H9 (cell line): ENCODE data around the gene COX17. TPM values are rescaled to one million over a fixed set of nuclear protein-coding genes. Genes with fewer than 3 reads are reported as not detected.

ENCODE experiments used
- DNase-seq: peaks from one replicate; pipeline ENCODE4 v3.0.0-alpha.2; 2017
- H2AFZ ChIP-seq: one replicate; pipeline ENCODE4 v1.6.1; 2013; ENCODE audit warnings: mild to moderate bottlenecking, low read length, control low read depth, moderate library complexity
- H2AK5ac ChIP-seq: 2 replicates; pipeline ENCODE4 v1.6.1; 2013; ENCODE audit warnings: low read length, control low read depth, mixed read lengths; ENCODE audit not compliant: insufficient read length
- H2BK120ac ChIP-seq: one replicate; pipeline ENCODE4 v1.6.1; 2013; ENCODE audit warnings: low read depth, mild to moderate bottlenecking, low read length, control low read depth, inconsistent platforms; ENCODE audit not compliant: poor library complexity, severe bottlenecking
- H2BK12ac ChIP-seq: 2 replicates; pipeline ENCODE4 v1.6.1; 2013; ENCODE audit warnings: low read length, control low read depth, mixed read lengths, low read depth; ENCODE audit not compliant: insufficient read length
- H2BK15ac ChIP-seq: 2 replicates; pipeline ENCODE4 v1.6.1; 2013; ENCODE audit warnings: low read depth, low read length, control low read depth
- H2BK20ac ChIP-seq: one replicate; pipeline ENCODE4 v1.6.1; 2013; ENCODE audit warnings: low read depth, mild to moderate bottlenecking, low read length, control low read depth, inconsistent platforms; ENCODE audit not compliant: poor library complexity, severe bottlenecking
- H2BK5ac ChIP-seq: 2 replicates; pipeline ENCODE4 v1.6.1; 2013; ENCODE audit warnings: low read length, control low read depth, mixed read lengths; ENCODE audit not compliant: insufficient read length
- H3K14ac ChIP-seq: 2 replicates; pipeline ENCODE4 v1.6.1; 2013; ENCODE audit warnings: low read length, control low read depth; ENCODE audit not compliant: insufficient read depth
- H3K18ac ChIP-seq: 2 replicates; pipeline ENCODE4 v1.6.1; 2013; ENCODE audit warnings: low read depth, mild to moderate bottlenecking, mixed read lengths, low read length, control low read depth; ENCODE audit not compliant: insufficient read length
- H3K23ac ChIP-seq: 2 replicates; pipeline ENCODE4 v1.6.1; 2013; ENCODE audit warnings: low read length, control low read depth, mixed read lengths, low read depth; ENCODE audit not compliant: insufficient read length
- H3K23me2 ChIP-seq: 2 replicates; pipeline ENCODE4 v1.6.1; 2013; ENCODE audit warnings: low read depth, mild to moderate bottlenecking, mixed read lengths, low read length, control low read depth; ENCODE audit not compliant: insufficient read length, poor library complexity, severe bottlenecking
- H3K27ac ChIP-seq: 2 replicates; pipeline ENCODE4 v1.5.1; 2013; ENCODE audit warnings: low read length, control low read depth, mixed read lengths, low read depth; ENCODE audit not compliant: insufficient read length
- H3K27me3 ChIP-seq: 2 replicates; pipeline ENCODE4 v1.6.1; 2013; ENCODE audit warnings: low read length, control low read depth, inconsistent platforms; ENCODE audit not compliant: insufficient read depth
- H3K4ac ChIP-seq: 2 replicates; pipeline ENCODE4 v1.6.1; 2013; ENCODE audit warnings: low read depth, mild to moderate bottlenecking, control low read depth, inconsistent platforms, low read length, moderate library complexity
- H3K4me1 ChIP-seq: 2 replicates; pipeline ENCODE4 v1.6.1; 2013; ENCODE audit warnings: low read length, control low read depth, inconsistent platforms; ENCODE audit not compliant: insufficient read depth
- H3K4me2 ChIP-seq: 2 replicates; pipeline ENCODE4 v1.6.1; 2013; ENCODE audit warnings: low read length, control low read depth, mixed read lengths; ENCODE audit not compliant: insufficient read length, insufficient read depth
- H3K56ac ChIP-seq: 2 replicates; pipeline ENCODE4 v1.6.1; 2013; ENCODE audit warnings: low read depth, mild to moderate bottlenecking, mixed read lengths, low read length, control low read depth; ENCODE audit not compliant: insufficient read length
- H3K79me1 ChIP-seq: 2 replicates; pipeline ENCODE4 v1.6.1; 2013; ENCODE audit warnings: low read depth, mild to moderate bottlenecking, moderate library complexity, low read length, control low read depth, inconsistent platforms; ENCODE audit not compliant: insufficient read depth, poor library complexity, severe bottlenecking
- H3K79me2 ChIP-seq: 2 replicates; pipeline ENCODE4 v1.6.1; 2013; ENCODE audit warnings: low read length, control low read depth, inconsistent platforms; ENCODE audit not compliant: insufficient read depth
- H3K9ac ChIP-seq: 2 replicates; pipeline ENCODE4 v1.6.1; 2013; ENCODE audit warnings: low read length, control low read depth, mixed read lengths; ENCODE audit not compliant: insufficient read length; ENCODE audit errors: extremely low read depth
- H3K9me3 ChIP-seq: one replicate; pipeline ENCODE4 v1.6.1; 2013; ENCODE audit warnings: low read depth, low read length, inconsistent platforms; ENCODE audit not compliant: control insufficient read depth
- H3T11ph ChIP-seq: one replicate; pipeline ENCODE4 v1.6.1; 2013; ENCODE audit warnings: mild to moderate bottlenecking, low read length, control low read depth, inconsistent platforms
- H4K20me1 ChIP-seq: one replicate; pipeline ENCODE4 v1.6.1; 2013; ENCODE audit not compliant: control insufficient read depth, insufficient read length, insufficient read depth
- H4K5ac ChIP-seq: 2 replicates; pipeline ENCODE4 v1.6.1; 2013; ENCODE audit warnings: low read depth, mild to moderate bottlenecking, mixed read lengths, low read length, control low read depth; ENCODE audit not compliant: insufficient read length
- H4K8ac ChIP-seq: replicated peaks from 2 replicates; pipeline ENCODE4 v1.6.1; 2013; ENCODE audit warnings: low read length, control low read depth, mixed read lengths, low read depth; ENCODE audit not compliant: insufficient read length
- H4K91ac ChIP-seq: 2 replicates; pipeline ENCODE4 v1.6.1; 2013; ENCODE audit warnings: low read depth, mild to moderate bottlenecking, moderate library complexity, mixed read lengths, low read length, control low read depth; ENCODE audit not compliant: insufficient read length
- H3K27ac Mint-ChIP-seq, 3 experiments: 2 replicates in 2 of 3; 3 replicates in 1 of 3; pipeline ENCODE4 v1.8.0; 2020 to 2021; ENCODE audit warnings: mixed read lengths in 3 of 3, mild to moderate bottlenecking in 1 of 3, moderate library complexity in 1 of 3
- H3K27me3 Mint-ChIP-seq: 2 replicates; pipeline ENCODE4 v1.8.0; 2021; ENCODE audit warnings: low read depth, mild to moderate bottlenecking, moderate library complexity, mixed read lengths
- H3K36me3 Mint-ChIP-seq, 3 experiments: 2 replicates in 2 of 3; 3 replicates in 1 of 3; pipeline ENCODE4 v1.8.0; 2020 to 2021; ENCODE audit warnings: low read depth in 3 of 3, mixed read lengths in 3 of 3; ENCODE audit not compliant: insufficient read depth in 1 of 3
- H3K4me1 Mint-ChIP-seq, 2 experiments: 2 replicates each; pipeline ENCODE4 v1.8.0; 2020; ENCODE audit warnings: mixed read lengths in 2 of 2
- H3K4me3 Mint-ChIP-seq, 2 experiments: 2 replicates in 1 of 2; 3 replicates in 1 of 2; pipeline ENCODE4 v1.8.0; 2020 to 2021; ENCODE audit warnings: mild to moderate bottlenecking in 2 of 2, mixed read lengths in 2 of 2, moderate library complexity in 1 of 2
- H3K9me3 Mint-ChIP-seq, 2 experiments: 2 replicates in 1 of 2; 3 replicates in 1 of 2; pipeline ENCODE4 v1.8.0; 2020; ENCODE audit warnings: mild to moderate bottlenecking in 2 of 2, mixed read lengths in 2 of 2, moderate library complexity in 1 of 2
- CTCF ChIP-seq: fragments of 200-600 bp; sonication (generic); conservative IDR thresholded peaks from 3 replicates; pipeline ENCODE4 v1.8.0; 2021; ENCODE audit warnings: antibody characterized with exemption, mild to moderate bottlenecking
- WGBS: extraction: QIAGEN DNeasy Blood & Tissue Kit; methylation state at CpG from one replicate; pipeline ENCODE4 v1.1.7; 2013; ENCODE audit warnings: missing lambda C conversion rate, low lambda C conversion rate, mixed read lengths; ENCODE audit not compliant: insufficient read length; ENCODE audit errors: extremely low coverage; 5-methylcytosine and 5-hydroxymethylcytosine counted together
- total RNA-seq: library from RNA; stranded (reverse); gene quantifications from 2 replicates; pipeline ENCODE4 v1.2.1, GENCODE V29; 2021

The COX17 gene
- total RNA-seq, 1 experiment from 2014 or later: 47.0 TPM

DNA sequence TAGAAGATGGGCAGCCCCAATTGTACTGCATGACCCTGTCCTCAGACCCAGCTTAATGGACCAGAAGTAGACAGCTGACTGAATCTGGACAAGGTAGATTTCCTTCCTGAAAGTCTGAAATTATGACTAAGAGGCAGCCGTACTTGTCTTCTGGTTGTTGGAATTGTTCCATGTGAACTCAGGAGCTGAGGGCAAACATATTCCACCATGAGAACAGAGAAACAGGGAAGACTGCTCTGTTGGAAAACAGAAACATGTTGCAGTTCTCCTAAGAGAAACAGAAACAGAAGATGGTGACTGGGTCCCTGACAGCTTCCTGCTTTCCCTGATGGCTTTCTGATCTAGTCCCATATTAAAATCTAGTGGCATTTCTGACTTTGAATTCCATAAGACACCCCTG is 41.0 kb downstream of the COX17 start:
- no peak overlapping the region for H2AK5ac ChIP-seq
- Mint-ChIP-seq H3K4me3 (no peak overlapping the region), H3K27me3 (no peaks in the 10 kb centered on the region; the same call in 1 of the 2 replicates), H3K36me3 (no peaks in the 10 kb centered on the region; a peak in 1 of 7 replicates), H3K27ac (no peak overlapping the region), H3K9me3 (no peaks in the 10 kb centered on the region), H3K4me1 (peaks cover 2 to 7% of the 10 kb centered on the region in 2 experiments; a peak in 1 of 4 replicates)
- no peak overlapping the region for H2BK12ac ChIP-seq
- no peak overlapping the region for H2BK20ac ChIP-seq
- H3K4me2 ChIP-seq: no peak overlapping the region
- no CpG with 5 or more reads among the region's 1 CpG for WGBS
- no peaks in the 10 kb centered on the region for H3K4me1 ChIP-seq
- H2BK15ac ChIP-seq: no peak overlapping the region
- no peak overlapping the region for H4K8ac ChIP-seq
- no peak for TF ChIP-seq CTCF
- no peak overlapping the region for H2BK120ac ChIP-seq
- no peak overlapping the region for H2AFZ ChIP-seq
- no peak overlapping the region for H3K14ac ChIP-seq
- H4K5ac ChIP-seq: no peak overlapping the region
- no peak overlapping the region for H3K23ac ChIP-seq
- H3K9me3 ChIP-seq: no peaks in the 10 kb centered on the region
- no peak overlapping the region for H3K27ac ChIP-seq
- no peaks in the 10 kb centered on the region for H3K79me1 ChIP-seq
- no peaks in the 10 kb centered on the region for H3K79me2 ChIP-seq
- no peak overlapping the region for H3K9ac ChIP-seq
- H3K4ac ChIP-seq: no peak overlapping the region
- no peaks in the 10 kb centered on the region for H3K23me2 ChIP-seq
- no peaks in the 10 kb centered on the region for H3K27me3 ChIP-seq
- H3T11ph ChIP-seq: no peak overlapping the region
- DNase-seq: no peak
- H3K56ac ChIP-seq: no peak overlapping the region
- H4K20me1 ChIP-seq: no peaks in the 10 kb centered on the region
- no peak overlapping the region for H4K91ac ChIP-seq
- no peak overlapping the region for H3K18ac ChIP-seq
- H2BK5ac ChIP-seq: no peak overlapping the region
